ENCODE results near the gene C1QB. TPM values are rescaled to one million over a fixed set of nuclear protein-coding genes. Genes with fewer than 3 reads are reported as not detected.

The C1QB gene
- total RNA-seq, 1 experiment from 2014 or later = not detected

GRCh38 chr1:22643928-22644327, 9.1 kb upstream of the C1QB start:
- Histone ChIP-seq H3K9me3 (no peaks in the 10 kb centered on the region), H3K36me3 (ENCODE audit: control insufficient read depth, insufficient read depth, low read length) (no peaks in the 10 kb centered on the region), H3K4me3 (ENCODE audit: low read depth, low read length) (no peak overlapping the region), H3K27me3 (replicated peaks; ENCODE audit: control insufficient read depth, insufficient read depth, low read length) (no peaks in the 10 kb centered on the region), H3K4me1 (no peaks in the 10 kb centered on the region)
- Mint-ChIP-seq H3K27ac (ENCODE audit: unreplicated experiment) (no peak overlapping the region), H3K36me3 (ENCODE audit: insufficient read depth, unreplicated experiment) (no peaks in the 10 kb centered on the region), H3K9me3 (ENCODE audit: unreplicated experiment) (no peaks in the 10 kb centered on the region), H3K4me1 (ENCODE audit: low read depth, unreplicated experiment) (no peaks in the 10 kb centered on the region), H3K27me3 (ENCODE audit: insufficient read depth, unreplicated experiment) (peaks cover 6% of the 10 kb centered on the region), H3K4me3 (ENCODE audit: unreplicated experiment) (no peak overlapping the region)
- no TSS peak for BruUV-seq (replicated peaks)
- no peak for DNase-seq
- ChIA-PET CTCF (no interaction called here), POLR2A (no interaction called here)
- intact Hi-C loops (cut with micrococcal nuclease; ENCODE audit: unreplicated experiment) = loop anchor here (5.0 kb wide), 1 partner anchor 102 kb away; no protein-coding TSS in a partner anchor
- no peak for TF ChIP-seq CTCF (IDR thresholded peaks at IDR 0.05; ENCODE audit: insufficient read depth in 1 of 2, low read depth in 1 of 2, low read length in 1 of 2, severe bottlenecking in 1 of 2, unreplicated experiment in 1 of 2)

GRCh38 chr1:22645931-22646330, 7.1 kb upstream of the C1QB start:
- no peak overlapping the region for H3K27ac Mint-ChIP-seq (ENCODE audit: unreplicated experiment)
- H3K27me3 Mint-ChIP-seq (ENCODE audit: insufficient read depth, unreplicated experiment) = peaks cover 9% of the 10 kb centered on the region
- no peaks in the 10 kb centered on the region for H3K9me3 Mint-ChIP-seq (ENCODE audit: unreplicated experiment)
- CTCF ChIA-PET = interaction anchor here (1.0 kb wide), 1 partner anchor 226 kb away, joined by 3 read pairs; no protein-coding TSS in a partner anchor
- intact Hi-C loops (cut with micrococcal nuclease; ENCODE audit: unreplicated experiment) = no loop called here
- H3K27me3 ChIP-seq (replicated peaks; ENCODE audit: control insufficient read depth, insufficient read depth, low read length) = no peaks in the 10 kb centered on the region
- H3K4me3 Mint-ChIP-seq (ENCODE audit: unreplicated experiment) = no peak overlapping the region
- no peak for DNase-seq
- no peaks in the 10 kb centered on the region for H3K4me1 Mint-ChIP-seq (ENCODE audit: low read depth, unreplicated experiment)
- no peaks in the 10 kb centered on the region for H3K36me3 ChIP-seq (ENCODE audit: control insufficient read depth, insufficient read depth, low read length)
- H3K36me3 Mint-ChIP-seq (ENCODE audit: insufficient read depth, unreplicated experiment) = no peaks in the 10 kb centered on the region
- no peak overlapping the region for H3K4me3 ChIP-seq (ENCODE audit: low read depth, low read length)
- H3K4me1 ChIP-seq = no peaks in the 10 kb centered on the region
- no peaks in the 10 kb centered on the region for H3K9me3 ChIP-seq
- TF ChIP-seq CTCF (IDR thresholded peaks at IDR 0.05; ENCODE audit: insufficient read depth in 1 of 2, low read depth in 1 of 2, low read length in 1 of 2, severe bottlenecking in 1 of 2, unreplicated experiment in 1 of 2) = no peak
- POLR2A ChIA-PET = no interaction called here
- no TSS peak for BruUV-seq (replicated peaks)

- DNase-seq = no peak
- Mint-ChIP-seq H3K4me1 (ENCODE audit: low read depth, unreplicated experiment) (no peaks in the 10 kb centered on the region), H3K27me3 (ENCODE audit: insufficient read depth, unreplicated experiment) (peaks cover 9% of the 10 kb centered on the region), H3K36me3 (ENCODE audit: insufficient read depth, unreplicated experiment) (no peaks in the 10 kb centered on the region), H3K27ac (ENCODE audit: unreplicated experiment) (no peak overlapping the region), H3K9me3 (ENCODE audit: unreplicated experiment) (no peaks in the 10 kb centered on the region), H3K4me3 (ENCODE audit: unreplicated experiment) (no peak overlapping the region)
- Histone ChIP-seq H3K36me3 (ENCODE audit: control insufficient read depth, insufficient read depth, low read length) (no peaks in the 10 kb centered on the region), H3K27me3 (replicated peaks; ENCODE audit: control insufficient read depth, insufficient read depth, low read length) (no peaks in the 10 kb centered on the region), H3K4me3 (ENCODE audit: low read depth, low read length) (no peak overlapping the region), H3K4me1 (no peaks in the 10 kb centered on the region), H3K9me3 (no peaks in the 10 kb centered on the region)
- no peak for TF ChIP-seq CTCF (IDR thresholded peaks at IDR 0.05; ENCODE audit: insufficient read depth in 1 of 2, low read depth in 1 of 2, low read length in 1 of 2, severe bottlenecking in 1 of 2, unreplicated experiment in 1 of 2)
- no TSS peak for BruUV-seq (replicated peaks)
- ChIA-PET CTCF (interaction anchor here (1.0 kb wide), 1 partner anchor 226 kb away, joined by 3 read pairs; no protein-coding TSS in a partner anchor), POLR2A (no interaction called here)
- intact Hi-C loops (cut with micrococcal nuclease; ENCODE audit: unreplicated experiment) = no loop called here
Measured at GRCh38 chr1:22646384-22646783, 6.7 kb upstream of the C1QB start.

Measured in Caco-2 (cell line).